ENCODE data around the gene MAPT. TPM values are rescaled to one million over a fixed set of nuclear protein-coding genes. Genes with fewer than 3 reads are reported as not detected.

The MAPT gene
- total RNA-seq, 1 donor from 2014 or later = 3.5 TPM

- no peak for TF ChIP-seq CTCF (conservative IDR thresholded peaks at IDR 0.05)
- H3K4me1 Mint-ChIP-seq (ENCODE audit: unreplicated experiment) = peaks cover 15% of the 10 kb centered on the region
- no peak for DNase-seq (ENCODE audit: extremely low spot score, unreplicated experiment)
- H3K4me3 Mint-ChIP-seq = no peak overlapping the region
- H3K27me3 Mint-ChIP-seq = no peaks in the 10 kb centered on the region
- H3K27ac Mint-ChIP-seq = peak overlapping the region; percentile 26
- peaks cover 33% of the 10 kb centered on the region for H3K36me3 Mint-ChIP-seq
- no peaks in the 10 kb centered on the region for H3K9me3 Mint-ChIP-seq
These were observed 136.4 kb downstream of the MAPT start for GRCh38 chr17:46030752-46031151.

- Mint-ChIP-seq H3K27me3 (no peaks in the 10 kb centered on the region), H3K4me3 (no peak overlapping the region), H3K9me3 (no peaks in the 10 kb centered on the region), H3K4me1 (ENCODE audit: unreplicated experiment) (peaks cover 15% of the 10 kb centered on the region), H3K36me3 (peaks cover 37% of the 10 kb centered on the region), H3K27ac (peak overlapping the region; percentile 26)
- no peak for DNase-seq (ENCODE audit: extremely low spot score, unreplicated experiment)
- TF ChIP-seq CTCF (conservative IDR thresholded peaks at IDR 0.05) = no peak
These were observed 137.1 kb downstream of the MAPT start for GRCh38 chr17:46031440-46031839.

- Mint-ChIP-seq H3K4me1 (ENCODE audit: unreplicated experiment) (peaks cover 15% of the 10 kb centered on the region), H3K9me3 (no peaks in the 10 kb centered on the region), H3K4me3 (no peak overlapping the region), H3K27me3 (no peaks in the 10 kb centered on the region), H3K36me3 (peaks cover 37% of the 10 kb centered on the region), H3K27ac (no peak overlapping the region)
- TF ChIP-seq CTCF (conservative IDR thresholded peaks at IDR 0.05) = no peak
- DNase-seq (ENCODE audit: extremely low spot score, unreplicated experiment) = no peak
These were observed 137.6 kb downstream of the MAPT start for GRCh38 chr17:46031920-46032319.

GRCh38 chr17:46032909-46033308, 138.6 kb downstream of the MAPT start:
- Mint-ChIP-seq H3K27me3 (no peaks in the 10 kb centered on the region), H3K9me3 (no peaks in the 10 kb centered on the region), H3K4me1 (ENCODE audit: unreplicated experiment) (peaks cover 15% of the 10 kb centered on the region), H3K4me3 (no peak overlapping the region), H3K27ac (no peak overlapping the region), H3K36me3 (peaks cover 37% of the 10 kb centered on the region)
- no peak for DNase-seq (ENCODE audit: extremely low spot score, unreplicated experiment)
- no peak for TF ChIP-seq CTCF (conservative IDR thresholded peaks at IDR 0.05)

- Mint-ChIP-seq H3K27me3 (no peaks in the 10 kb centered on the region), H3K9me3 (no peaks in the 10 kb centered on the region), H3K27ac (no peak overlapping the region), H3K4me1 (ENCODE audit: unreplicated experiment) (peaks cover 11% of the 10 kb centered on the region), H3K36me3 (peaks cover 38% of the 10 kb centered on the region), H3K4me3 (no peak overlapping the region)
- TF ChIP-seq CTCF (conservative IDR thresholded peaks at IDR 0.05) = no peak
- DNase-seq (ENCODE audit: extremely low spot score, unreplicated experiment) = no peak
These were observed 139.0 kb downstream of the MAPT start for GRCh38 chr17:46033392-46033791.
